H1 (cell line): ENCODE results near the gene PRKCA. TPM values are rescaled to one million over a fixed set of nuclear protein-coding genes. Genes with fewer than 3 reads are reported as not detected.

Source experiments
- CHD7 ChIP-seq: fragments of 300-600 bp; sonication (generic); IDR thresholded peaks from 2 replicates; pipeline ENCODE4 v1.7.1; 2012; ENCODE audit warnings: low read length, moderate library complexity, mild to moderate bottlenecking, inconsistent platforms; ENCODE audit not compliant: insufficient replicate concordance
- HDAC2 ChIP-seq, 2 experiments: fragments of 300-600 bp in 1 of 2; sonication (generic) in 1 of 2; IDR thresholded peaks; 2 replicates each; pipeline ENCODE4 v1.6.1; 2011 to 2012; ENCODE audit warnings: low read depth in 2 of 2, low read length in 2 of 2, mild to moderate bottlenecking in 2 of 2, moderate library complexity in 2 of 2, borderline replicate concordance in 1 of 2, inconsistent platforms in 1 of 2
- PHF8 ChIP-seq: fragments of 200-600 bp; sonication (generic); conservative IDR thresholded peaks from 2 replicates; pipeline ENCODE4 v1.7.1; 2012; ENCODE audit warnings: low read depth, mild to moderate bottlenecking, inconsistent platforms, low read length, moderate library complexity
- SIN3A ChIP-seq, 2 experiments: IDR thresholded peaks in 1 of 2; conservative IDR thresholded peaks in 1 of 2; 2 replicates each; pipeline ENCODE4 v1.6.1; 2011 to 2012; ENCODE audit warnings: low read length in 2 of 2, improper control_type of control experiment in 1 of 2, low read depth in 1 of 2, mild to moderate bottlenecking in 1 of 2
- SP2 ChIP-seq: IDR thresholded peaks from 2 replicates; pipeline ENCODE4 v1.6.1; 2012; ENCODE audit warnings: mild to moderate bottlenecking, low read length, inconsistent platforms
- polyA plus RNA-seq, 7 experiments: library from polyadenylated mRNA; depleted of rRNA in 3 of 7; stranded (reverse) in 5 of 7; unstranded in 2 of 7; fragments of >200 nt in 5 of 7; fragments of 200-250 nt in 2 of 7; gene quantifications; 1 replicate in 5 of 7; 2 replicates in 1 of 7; 4 replicates in 1 of 7; pipeline versions ENCODE4 v1.2.1 to v1.2.3, GENCODE V29; 2011 to 2013; ENCODE audit warnings: missing spikeins in 2 of 7, mixed read lengths in 2 of 7
- total RNA-seq: library from RNA; stranded (reverse); fragmentation: NEBNext Ultra II Directional; extraction: Animal tissue kit (Norgen Biotek cat#: 25700); gene quantifications from 2 replicates; pipeline ENCODE4 v1.2.1, GENCODE V29; 2021

Gene PRKCA
- total and polyA plus RNA-seq, 2 of the 8 experiments (the other 6 are each of a cell fraction or from before 2014, with no cell fraction given): 5.8 to 17.8 TPM

- TF ChIP-seq CHD7 (no peak), HDAC2 (IDR thresholded peaks at IDR 0.05; ENCODE audit: borderline replicate concordance in 1 of 2, low read depth in 2 of 2, low read length in 2 of 2) (no peak), SP2 (no peak), SIN3A (conservative IDR thresholded peaks at IDR 0.05 in 1 of 2, IDR thresholded peaks at IDR 0.05 in 1 of 2; ENCODE audit: low read depth in 1 of 2, low read length in 2 of 2) (no peak), PHF8 (no peak)
Measured at GRCh38 chr17:66527335-66527734, 224.9 kb downstream of the PRKCA start (continued).
